ENCODE data around the gene MZF1.

MZF1 gene

GRCh38 chr19:58518256-58519086, 54.7 kb downstream of the MZF1 start:
- TF ChIP-seq ZBTB7A (IDR thresholded peaks at IDR 0.05; ENCODE audit: low read depth), result peak; percentile 59; the same call in 1 of the 2 replicates
- TF ChIP-seq CREB1 (IDR thresholded peaks at IDR 0.05; ENCODE audit: low read depth), result no peak
- no peak for TF ChIP-seq YY1 (IDR thresholded peaks at IDR 0.05; ENCODE audit: low read depth)
- TF ChIP-seq RAD21 (IDR thresholded peaks at IDR 0.05; ENCODE audit: low read depth), result no peak
- TF ChIP-seq TEAD4 (IDR thresholded peaks at IDR 0.05), result no peak

DNA sequence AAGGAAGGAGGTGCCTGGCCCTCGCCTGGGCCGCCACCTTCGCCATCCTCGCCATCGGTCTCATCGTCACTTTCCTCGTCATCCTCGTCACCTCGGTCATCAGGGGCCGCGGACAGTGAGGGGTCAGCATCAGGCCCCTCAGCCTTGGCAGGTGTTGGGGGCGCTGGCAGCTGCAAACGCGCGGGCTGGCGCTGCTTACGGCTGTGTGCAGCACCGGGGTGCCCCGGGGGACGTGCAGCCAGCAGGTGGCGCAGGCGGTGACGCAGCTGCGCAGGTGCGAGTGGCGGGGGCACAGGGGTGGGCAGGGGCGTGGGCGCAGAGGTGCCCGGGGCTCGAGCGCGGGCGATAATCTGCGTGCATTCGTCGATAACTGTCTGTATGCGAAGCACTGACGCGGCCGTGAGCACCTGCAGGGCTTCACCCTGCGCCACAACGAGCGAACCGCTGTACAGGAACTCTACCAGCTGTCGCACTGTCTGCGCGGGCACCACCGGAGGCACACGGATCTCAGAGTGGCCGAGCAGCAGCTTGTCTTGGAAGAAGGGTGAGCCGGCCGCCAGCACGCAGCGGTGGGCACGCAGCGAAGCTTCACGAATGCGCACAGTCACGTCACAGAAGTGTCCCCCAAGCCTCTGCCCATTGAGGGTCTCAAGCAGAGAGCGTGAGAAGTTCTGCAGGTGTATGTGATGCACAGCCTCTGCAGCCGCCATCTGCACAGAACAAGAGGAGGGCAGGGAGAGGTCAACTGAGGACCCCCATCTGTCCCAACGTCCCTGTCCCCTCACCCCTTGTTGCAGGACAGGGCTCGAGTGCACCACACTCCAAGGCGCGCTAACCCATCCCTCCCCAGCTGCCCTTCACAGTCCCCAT, 55.9 kb downstream of the MZF1 start:
- TF ChIP-seq NFIC (IDR thresholded peaks at IDR 0.05) (no peak), TAF1 (IDR thresholded peaks at IDR 0.05; ENCODE audit: low read depth) (no peak), TCF12 (IDR thresholded peaks at IDR 0.05; ENCODE audit: low read depth) (no peak), FOXM1 (IDR thresholded peaks at IDR 0.05; ENCODE audit: borderline replicate concordance, low read depth) (no peak), RAD21 (IDR thresholded peaks at IDR 0.05; ENCODE audit: low read depth) (no peak), EGR1 (IDR thresholded peaks at IDR 0.05) (no peak), CEBPB (IDR thresholded peaks at IDR 0.05) (no peak), ZBTB7A (IDR thresholded peaks at IDR 0.05; ENCODE audit: low read depth) (no peak)
- TF ChIP-seq, protein P1, sequence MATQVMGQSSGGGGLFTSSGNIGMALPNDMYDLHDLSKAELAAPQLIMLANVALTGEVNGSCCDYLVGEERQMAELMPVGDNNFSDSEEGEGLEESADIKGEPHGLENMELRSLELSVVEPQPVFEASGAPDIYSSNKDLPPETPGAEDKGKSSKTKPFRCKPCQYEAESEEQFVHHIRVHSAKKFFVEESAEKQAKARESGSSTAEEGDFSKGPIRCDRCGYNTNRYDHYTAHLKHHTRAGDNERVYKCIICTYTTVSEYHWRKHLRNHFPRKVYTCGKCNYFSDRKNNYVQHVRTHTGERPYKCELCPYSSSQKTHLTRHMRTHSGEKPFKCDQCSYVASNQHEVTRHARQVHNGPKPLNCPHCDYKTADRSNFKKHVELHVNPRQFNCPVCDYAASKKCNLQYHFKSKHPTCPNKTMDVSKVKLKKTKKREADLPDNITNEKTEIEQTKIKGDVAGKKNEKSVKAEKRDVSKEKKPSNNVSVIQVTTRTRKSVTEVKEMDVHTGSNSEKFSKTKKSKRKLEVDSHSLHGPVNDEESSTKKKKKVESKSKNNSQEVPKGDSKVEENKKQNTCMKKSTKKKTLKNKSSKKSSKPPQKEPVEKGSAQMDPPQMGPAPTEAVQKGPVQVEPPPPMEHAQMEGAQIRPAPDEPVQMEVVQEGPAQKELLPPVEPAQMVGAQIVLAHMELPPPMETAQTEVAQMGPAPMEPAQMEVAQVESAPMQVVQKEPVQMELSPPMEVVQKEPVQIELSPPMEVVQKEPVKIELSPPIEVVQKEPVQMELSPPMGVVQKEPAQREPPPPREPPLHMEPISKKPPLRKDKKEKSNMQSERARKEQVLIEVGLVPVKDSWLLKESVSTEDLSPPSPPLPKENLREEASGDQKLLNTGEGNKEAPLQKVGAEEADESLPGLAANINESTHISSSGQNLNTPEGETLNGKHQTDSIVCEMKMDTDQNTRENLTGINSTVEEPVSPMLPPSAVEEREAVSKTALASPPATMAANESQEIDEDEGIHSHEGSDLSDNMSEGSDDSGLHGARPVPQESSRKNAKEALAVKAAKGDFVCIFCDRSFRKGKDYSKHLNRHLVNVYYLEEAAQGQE (IDR thresholded peaks at IDR 0.05; ENCODE audit: low read depth), result no peak

GRCh38 chr19:58516246-58516836, 56.8 kb downstream of the MZF1 start:
- TF ChIP-seq FOXM1 (IDR thresholded peaks at IDR 0.05; ENCODE audit: borderline replicate concordance, low read depth), result no peak
- no peak for TF ChIP-seq TAF1 (IDR thresholded peaks at IDR 0.05; ENCODE audit: low read depth)
- TF ChIP-seq YY1 (IDR thresholded peaks at IDR 0.05; ENCODE audit: low read depth), result no peak

DNA sequence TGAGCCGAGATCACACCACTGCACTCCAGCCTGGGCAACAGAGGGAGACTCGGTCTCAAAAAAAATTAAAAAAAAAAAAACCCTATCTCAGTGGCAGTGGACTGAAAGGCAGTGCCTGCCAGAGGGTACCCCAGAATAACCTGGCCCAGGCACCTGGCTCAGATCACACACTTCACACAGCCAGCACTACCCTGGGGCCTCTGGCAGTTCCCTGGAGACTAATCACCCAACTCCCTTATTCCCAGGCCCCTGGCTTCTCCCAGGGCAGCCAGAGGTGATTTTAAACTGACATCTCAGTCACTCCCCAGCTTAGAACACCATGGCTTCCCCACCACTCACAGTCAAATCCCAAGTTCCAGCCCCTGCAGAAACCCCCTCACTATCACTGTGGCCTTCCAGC, 57.9 kb downstream of the MZF1 start:
- no peak for TF ChIP-seq TAF1 (IDR thresholded peaks at IDR 0.05; ENCODE audit: low read depth)
- no peak for TF ChIP-seq CREB1 (IDR thresholded peaks at IDR 0.05; ENCODE audit: low read depth)
- TF ChIP-seq EP300 (IDR thresholded peaks at IDR 0.05; ENCODE audit: borderline replicate concordance), result no peak
- TF ChIP-seq, protein P1 (IDR thresholded peaks at IDR 0.05; ENCODE audit: low read depth), result no peak
- no peak for TF ChIP-seq TEAD4 (IDR thresholded peaks at IDR 0.05)
- no peak for TF ChIP-seq YY1 (IDR thresholded peaks at IDR 0.05; ENCODE audit: low read depth)
- TF ChIP-seq MAX (IDR thresholded peaks at IDR 0.05), result no peak
- no peak for TF ChIP-seq EGR1 (IDR thresholded peaks at IDR 0.05)
- no peak for TF ChIP-seq FOXM1 (IDR thresholded peaks at IDR 0.05; ENCODE audit: borderline replicate concordance, low read depth)
- no peak for TF ChIP-seq ZBTB7A (IDR thresholded peaks at IDR 0.05; ENCODE audit: low read depth)
- TF ChIP-seq CEBPB (IDR thresholded peaks at IDR 0.05), result no peak
- no peak for TF ChIP-seq NFIC (IDR thresholded peaks at IDR 0.05)
- TF ChIP-seq, protein P2, sequence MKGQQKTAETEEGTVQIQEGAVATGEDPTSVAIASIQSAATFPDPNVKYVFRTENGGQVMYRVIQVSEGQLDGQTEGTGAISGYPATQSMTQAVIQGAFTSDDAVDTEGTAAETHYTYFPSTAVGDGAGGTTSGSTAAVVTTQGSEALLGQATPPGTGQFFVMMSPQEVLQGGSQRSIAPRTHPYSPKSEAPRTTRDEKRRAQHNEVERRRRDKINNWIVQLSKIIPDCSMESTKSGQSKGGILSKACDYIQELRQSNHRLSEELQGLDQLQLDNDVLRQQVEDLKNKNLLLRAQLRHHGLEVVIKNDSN (IDR thresholded peaks at IDR 0.05), result no peak
- TF ChIP-seq TCF12 (IDR thresholded peaks at IDR 0.05; ENCODE audit: low read depth), result no peak
- no peak for TF ChIP-seq RAD21 (IDR thresholded peaks at IDR 0.05; ENCODE audit: low read depth)

GRCh38 chr19:58514564-58515022, 58.5 kb downstream of the MZF1 start:
- TF ChIP-seq, protein P2 (IDR thresholded peaks at IDR 0.05), result no peak
- TF ChIP-seq RAD21 (IDR thresholded peaks at IDR 0.05; ENCODE audit: low read depth) (no peak), NFIC (IDR thresholded peaks at IDR 0.05) (no peak), EGR1 (IDR thresholded peaks at IDR 0.05) (no peak)

All from Ishikawa (cell line).